Gastrocnemius medialis (tissue), 4 donors: ENCODE measurements around the gene ARHGEF17. TPM values are rescaled to one million over a fixed set of nuclear protein-coding genes. Genes with fewer than 3 reads are reported as not detected.

ENCODE experiments used
- ATAC-seq, 2 donors: fragments of 150-250 bp; one replicate each; pipeline ENCODE4 v1.9.1; 2016
- DNase-seq, 2 donors: peaks; one replicate each; pipeline ENCODE4 v3.0.0-alpha.2; 2019
- H3K27ac ChIP-seq, 4 donors: fragments of 200-600 bp; sonication (generic); 1 replicate in 1 of 4; 2 replicates in 3 of 4; pipeline ENCODE4 v1.5.1; 2016 to 2018; ENCODE audit warnings: mild to moderate bottlenecking in 2 of 4, moderate library complexity in 1 of 4
- H3K27me3 ChIP-seq, 3 donors: fragments of 200-600 bp; sonication (generic) in 2 of 3; 1 replicate in 1 of 3; 2 replicates in 2 of 3; pipeline versions ENCODE4 v1.5.1 to v1.6.0; 2016 to 2019; ENCODE audit warnings: mild to moderate bottlenecking in 1 of 3, moderate library complexity in 1 of 3
- H3K36me3 ChIP-seq, 2 donors: fragments of 200-600 bp; sonication (generic) in 1 of 2; one replicate each; pipeline ENCODE4 v1.5.1; 2017 to 2018
- H3K4me1 ChIP-seq, 2 donors: fragments of 200-600 bp; sonication (generic) in 1 of 2; one replicate each; pipeline ENCODE4 v1.5.1; 2016 to 2017; ENCODE audit warnings: mild to moderate bottlenecking in 2 of 2
- H3K4me3 ChIP-seq, 4 donors: fragments of 200-600 bp; sonication (generic) in 3 of 4; 1 replicate in 1 of 4; 2 replicates in 3 of 4; pipeline ENCODE4 v1.5.1; 2016 to 2019; ENCODE audit warnings: mild to moderate bottlenecking in 2 of 4
- H3K9me3 ChIP-seq, 3 donors: fragments of 200-600 bp; sonication (generic) in 2 of 3; 1 replicate in 1 of 3; 2 replicates in 2 of 3; pipeline ENCODE4 v1.5.1; 2016 to 2019
- POLR2A ChIP-seq, 2 donors: fragments of 450-650 bp; IDR thresholded peaks; one replicate each; pipeline ENCODE4 v1.6.1; 2017; ENCODE audit warnings: antibody characterized with exemption in 2 of 2, mild to moderate bottlenecking in 2 of 2, moderate library complexity in 2 of 2
- in situ Hi-C, 4 donors: fragments of 200-750 bp; cut with MboI; loops; one replicate each; pipeline versions ENCODE4 v1.15.0 to v1.8.0; 2017; ENCODE audit warnings: low sequenced_read_pairs in 4 of 4
- intact Hi-C: fragments of 100-400 bp; cut with DNase I; formaldehyde crosslinking; loops from one replicate; pipeline ENCODE4 v1.15.1; 2023; ENCODE audit warnings: low total_unique reads
- total RNA-seq, 4 donors: library from RNA; depleted of rRNA; stranded (reverse); fragments of >200 nt; gene quantifications; one replicate each; pipeline versions ENCODE4 v1.1.0 to v1.2.3, GENCODE V29; 2016
- TF ChIP-seq, protein P1 (sequence below), 5 experiments: fragments of 450-650 bp in 3 of 5; fragments of 200-600 bp in 2 of 5; sonication (generic) in 2 of 5; IDR thresholded peaks in 4 of 5; conservative IDR thresholded peaks in 1 of 5; 1 replicate in 4 of 5; 2 replicates in 1 of 5; pipeline ENCODE4 v1.5.1; 2016 to 2019; ENCODE audit warnings: antibody characterized with exemption in 5 of 5, mild to moderate bottlenecking in 3 of 5, moderate library complexity in 3 of 5

Gene ARHGEF17
- total RNA-seq, 4 donors from 2014 or later: 8.9 to 16.9 (median 13.9) TPM

DNA sequence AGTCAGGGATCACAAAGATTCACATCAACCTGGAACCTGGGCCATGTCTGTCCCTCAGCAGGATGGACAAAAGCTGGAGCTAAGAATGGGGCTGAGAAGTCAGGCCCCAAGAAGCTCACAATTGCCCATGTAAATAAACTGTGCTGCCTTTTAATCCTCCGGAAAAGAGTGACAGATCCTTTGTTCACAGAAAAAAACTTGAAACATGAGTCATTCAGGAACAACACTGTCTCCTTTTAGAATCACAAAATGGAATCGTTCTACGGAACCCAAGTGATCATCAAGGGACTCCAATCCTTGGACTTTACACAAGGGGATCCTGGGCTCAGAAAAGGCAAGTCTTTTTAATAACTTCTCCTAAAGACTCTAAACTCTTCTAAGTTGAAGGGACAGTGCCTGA lies 104.2 kb downstream of the ARHGEF17 start:
- H3K27ac ChIP-seq: no peak overlapping the region
- peaks cover 22 to 35% of the 10 kb centered on the region in 2 donors for H3K4me1 ChIP-seq
- peaks cover 0 to 13% of the 10 kb centered on the region in 2 donors for H3K36me3 ChIP-seq
- H3K9me3 ChIP-seq: no peaks in the 10 kb centered on the region
- no peaks in the 10 kb centered on the region for H3K27me3 ChIP-seq
- DNase-seq: no peak
- no peak overlapping the region for H3K4me3 ChIP-seq
- TF ChIP-seq, protein P1, sequence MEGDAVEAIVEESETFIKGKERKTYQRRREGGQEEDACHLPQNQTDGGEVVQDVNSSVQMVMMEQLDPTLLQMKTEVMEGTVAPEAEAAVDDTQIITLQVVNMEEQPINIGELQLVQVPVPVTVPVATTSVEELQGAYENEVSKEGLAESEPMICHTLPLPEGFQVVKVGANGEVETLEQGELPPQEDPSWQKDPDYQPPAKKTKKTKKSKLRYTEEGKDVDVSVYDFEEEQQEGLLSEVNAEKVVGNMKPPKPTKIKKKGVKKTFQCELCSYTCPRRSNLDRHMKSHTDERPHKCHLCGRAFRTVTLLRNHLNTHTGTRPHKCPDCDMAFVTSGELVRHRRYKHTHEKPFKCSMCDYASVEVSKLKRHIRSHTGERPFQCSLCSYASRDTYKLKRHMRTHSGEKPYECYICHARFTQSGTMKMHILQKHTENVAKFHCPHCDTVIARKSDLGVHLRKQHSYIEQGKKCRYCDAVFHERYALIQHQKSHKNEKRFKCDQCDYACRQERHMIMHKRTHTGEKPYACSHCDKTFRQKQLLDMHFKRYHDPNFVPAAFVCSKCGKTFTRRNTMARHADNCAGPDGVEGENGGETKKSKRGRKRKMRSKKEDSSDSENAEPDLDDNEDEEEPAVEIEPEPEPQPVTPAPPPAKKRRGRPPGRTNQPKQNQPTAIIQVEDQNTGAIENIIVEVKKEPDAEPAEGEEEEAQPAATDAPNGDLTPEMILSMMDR (IDR thresholded peaks at IDR 0.05 in 4 of 5, conservative IDR thresholded peaks at IDR 0.05 in 1 of 5): no peak
- TF ChIP-seq POLR2A (IDR thresholded peaks at IDR 0.05): no peak
- intact Hi-C loops: no loop called here
- no peak for ATAC-seq
- in situ Hi-C loops: no loop called here

DNA sequence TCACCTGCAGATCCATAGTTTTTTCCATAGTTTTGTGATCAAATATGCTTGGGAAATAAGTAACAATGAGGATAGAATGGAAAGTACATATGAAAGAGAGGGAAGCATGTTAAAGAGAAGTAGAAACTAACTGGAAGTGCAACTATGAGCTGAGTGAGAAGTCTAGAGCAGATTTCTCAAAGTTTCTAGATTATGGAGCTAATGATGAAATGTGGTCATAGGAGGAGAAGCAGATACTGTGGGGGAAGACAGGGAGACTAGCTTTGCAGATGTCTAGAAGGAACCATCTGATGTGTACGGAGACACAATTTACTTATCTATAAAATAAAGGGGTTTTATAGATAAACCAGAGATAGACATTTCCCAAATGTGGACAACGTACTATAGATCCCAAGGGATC lies 105.2 kb downstream of the ARHGEF17 start:
- Histone ChIP-seq H3K4me1 (peaks cover 22 to 35% of the 10 kb centered on the region in 2 donors), H3K36me3 (peaks cover 0 to 15% of the 10 kb centered on the region in 2 donors), H3K27ac (peak overlapping the region in 1 of 4 donors; percentile 0), H3K9me3 (no peaks in the 10 kb centered on the region), H3K27me3 (no peaks in the 10 kb centered on the region), H3K4me3 (no peak overlapping the region)
- intact Hi-C loops (no loop called here), in situ Hi-C loops (no loop called here)
- DNase-seq: no peak
- no peak for ATAC-seq
- no peak for TF ChIP-seq POLR2A (IDR thresholded peaks at IDR 0.05)
- TF ChIP-seq, protein P1 (IDR thresholded peaks at IDR 0.05 in 4 of 5, conservative IDR thresholded peaks at IDR 0.05 in 1 of 5): no peak

DNA sequence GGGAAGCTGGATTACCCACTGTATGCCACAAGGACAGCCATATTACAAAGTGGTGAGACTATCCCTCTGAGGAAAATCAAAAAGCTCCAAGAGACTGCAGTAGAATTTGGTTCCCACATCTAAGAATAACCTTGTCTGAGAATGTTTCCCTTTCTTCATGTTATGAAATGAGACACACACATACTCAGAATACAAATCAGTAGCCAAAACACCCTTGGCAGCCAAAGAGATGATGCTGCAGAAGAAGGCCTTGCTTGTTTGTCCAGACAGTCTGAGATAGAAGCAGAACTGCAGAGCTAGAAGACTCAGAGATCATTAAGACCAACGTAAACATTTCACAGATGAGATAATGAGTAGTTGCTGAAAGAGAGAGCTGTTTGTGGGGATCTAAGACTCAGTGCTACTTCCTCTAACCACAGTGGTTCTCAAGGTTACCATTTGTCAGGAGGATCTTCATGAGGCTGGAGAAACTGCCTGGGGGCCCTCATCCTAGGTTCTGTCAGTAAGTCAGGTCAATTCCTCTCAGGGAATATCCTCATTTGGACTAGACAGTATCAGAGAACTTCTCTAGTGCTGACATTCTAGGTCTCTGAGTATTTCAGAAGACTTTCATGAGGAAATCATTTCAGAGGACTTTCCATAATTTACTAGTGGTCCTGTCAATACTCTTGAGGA lies 107.0 kb downstream of the ARHGEF17 start:
- peaks cover 0 to 8% of the 10 kb centered on the region in 2 donors for H3K36me3 ChIP-seq
- no peak overlapping the region for H3K4me3 ChIP-seq
- no peaks in the 10 kb centered on the region for H3K27me3 ChIP-seq
- DNase-seq (no peak), ATAC-seq (peak; percentile 81 to 82)
- in situ Hi-C loops: no loop called here
- intact Hi-C loops: no loop called here
- H3K9me3 ChIP-seq: no peaks in the 10 kb centered on the region
- H3K4me1 ChIP-seq: peaks cover 22 to 35% of the 10 kb centered on the region in 2 donors
- peak overlapping the region; percentile 26 to 66 (median 62) for H3K27ac ChIP-seq
- TF ChIP-seq, protein P1 (IDR thresholded peaks at IDR 0.05 in 4 of 5, conservative IDR thresholded peaks at IDR 0.05 in 1 of 5): no peak
- TF ChIP-seq POLR2A (IDR thresholded peaks at IDR 0.05): no peak

DNA sequence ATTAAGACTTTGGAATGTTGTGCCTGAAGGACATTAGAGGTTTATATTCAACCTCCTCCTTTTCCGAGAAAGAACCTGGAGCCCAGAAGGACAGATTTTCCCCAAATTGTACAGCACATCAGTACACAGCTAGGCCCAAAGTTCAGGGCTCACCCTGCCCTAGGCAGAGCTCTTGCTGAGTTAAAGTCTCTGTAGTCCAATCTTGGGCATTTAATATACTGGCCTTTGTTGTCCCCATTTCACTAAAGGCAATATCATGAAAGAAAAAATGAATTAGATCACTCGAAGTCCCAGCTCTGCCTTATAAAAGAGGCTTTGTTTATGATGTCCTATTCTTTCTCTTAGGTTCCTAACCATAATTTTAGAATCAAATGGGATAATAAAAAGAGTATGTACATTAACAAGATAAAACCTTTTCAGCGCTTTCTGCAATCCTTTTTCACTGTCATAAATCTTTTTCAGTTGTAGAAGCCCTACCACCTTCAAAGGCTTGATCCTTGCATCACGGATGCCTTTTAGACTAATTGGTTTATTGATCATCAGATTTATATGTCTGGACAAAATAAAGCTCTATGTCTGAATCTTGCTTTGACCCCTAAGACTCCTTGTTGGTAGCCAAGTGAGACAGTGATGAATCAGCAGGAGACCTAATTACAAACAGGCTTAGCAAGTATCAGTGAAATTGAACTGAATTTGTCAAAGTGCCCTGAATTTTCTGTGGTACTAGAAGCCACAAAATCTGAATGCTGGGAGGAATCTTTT lies 108.0 kb downstream of the ARHGEF17 start:
- intact Hi-C loops: no loop called here
- no peaks in the 10 kb centered on the region for H3K27me3 ChIP-seq
- H3K4me3 ChIP-seq: no peak overlapping the region
- no peaks in the 10 kb centered on the region for H3K9me3 ChIP-seq
- ATAC-seq (no peak), DNase-seq (no peak)
- in situ Hi-C loops: no loop called here
- TF ChIP-seq, protein P1 (IDR thresholded peaks at IDR 0.05 in 4 of 5, conservative IDR thresholded peaks at IDR 0.05 in 1 of 5): no peak
- no peak for TF ChIP-seq POLR2A (IDR thresholded peaks at IDR 0.05)
- H3K4me1 ChIP-seq: peaks cover 22 to 41% of the 10 kb centered on the region in 2 donors
- H3K27ac ChIP-seq: peak overlapping the region; percentile 26 to 66 (median 62)
- H3K36me3 ChIP-seq: peaks cover 0 to 8% of the 10 kb centered on the region in 2 donors
